SH-SY5Y (cell line): ENCODE measurements around the gene DPY30.

ENCODE experiments used
- GATA2 ChIP-seq: IDR thresholded peaks from 2 replicates; pipeline ENCODE4 v1.6.1; 2011; ENCODE audit warnings: mild to moderate bottlenecking, low read depth, low read length
- GATA3 ChIP-seq: IDR thresholded peaks from 2 replicates; pipeline ENCODE4 v1.6.1; 2011; ENCODE audit warnings: low read depth, mild to moderate bottlenecking, low read length, moderate library complexity

GRCh38 chr2:32060266-32060665, 20.7 kb upstream of the DPY30 start:
- TF ChIP-seq GATA2 = no peak
- no peak for TF ChIP-seq GATA3
